OCI-LY3 (cell line): Measurements from ENCODE around the gene PWP1.

Experiments
- EZH2phosphoT487 ChIP-seq: fragments of 200-600 bp; shearing (Covaris generic); IDR thresholded peaks from 2 replicates; pipeline ENCODE4 v1.6.1; 2018; ENCODE audit warnings: antibody characterized with exemption, mixed run types, low read depth
- TF ChIP-seq, protein P1 (sequence below): fragments of 200-600, 300-600 bp; sonication (generic); IDR thresholded peaks from 2 replicates; pipeline ENCODE4 v1.5.1; 2014; ENCODE audit warnings: antibody characterized with exemption, low read length, low read depth

DNA sequence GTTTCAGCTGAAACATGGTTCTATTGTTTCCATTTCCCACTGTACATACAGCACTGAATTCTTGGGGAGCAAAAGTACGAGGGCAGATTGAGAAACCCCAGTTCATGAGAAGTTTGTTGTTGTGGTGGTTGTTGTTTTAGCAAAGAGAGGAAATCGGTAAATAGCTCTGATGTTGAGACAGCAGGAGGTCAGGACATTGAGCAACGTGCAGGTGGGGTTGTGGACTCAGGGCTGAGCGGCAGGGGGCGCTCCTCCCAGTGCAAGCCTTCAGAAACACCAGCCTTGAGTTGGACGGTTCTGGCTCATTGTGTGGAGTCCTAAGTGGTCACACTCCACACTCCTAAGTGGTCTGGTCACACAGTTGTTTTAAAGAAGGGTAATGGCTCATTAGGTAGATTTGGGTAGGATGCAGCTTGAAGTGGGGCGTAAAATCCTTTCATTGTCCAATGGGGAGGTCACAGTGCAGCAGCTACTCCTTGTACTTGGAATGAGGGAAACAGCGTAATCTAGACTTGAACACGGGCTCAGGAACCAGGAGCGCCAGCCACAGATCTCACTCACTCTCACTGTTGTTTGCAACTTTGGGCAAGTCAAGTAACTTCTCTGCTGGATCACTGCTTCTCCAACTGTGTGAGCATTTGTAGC lies 14.5 kb upstream of the PWP1 start:
- TF ChIP-seq, protein P1, sequence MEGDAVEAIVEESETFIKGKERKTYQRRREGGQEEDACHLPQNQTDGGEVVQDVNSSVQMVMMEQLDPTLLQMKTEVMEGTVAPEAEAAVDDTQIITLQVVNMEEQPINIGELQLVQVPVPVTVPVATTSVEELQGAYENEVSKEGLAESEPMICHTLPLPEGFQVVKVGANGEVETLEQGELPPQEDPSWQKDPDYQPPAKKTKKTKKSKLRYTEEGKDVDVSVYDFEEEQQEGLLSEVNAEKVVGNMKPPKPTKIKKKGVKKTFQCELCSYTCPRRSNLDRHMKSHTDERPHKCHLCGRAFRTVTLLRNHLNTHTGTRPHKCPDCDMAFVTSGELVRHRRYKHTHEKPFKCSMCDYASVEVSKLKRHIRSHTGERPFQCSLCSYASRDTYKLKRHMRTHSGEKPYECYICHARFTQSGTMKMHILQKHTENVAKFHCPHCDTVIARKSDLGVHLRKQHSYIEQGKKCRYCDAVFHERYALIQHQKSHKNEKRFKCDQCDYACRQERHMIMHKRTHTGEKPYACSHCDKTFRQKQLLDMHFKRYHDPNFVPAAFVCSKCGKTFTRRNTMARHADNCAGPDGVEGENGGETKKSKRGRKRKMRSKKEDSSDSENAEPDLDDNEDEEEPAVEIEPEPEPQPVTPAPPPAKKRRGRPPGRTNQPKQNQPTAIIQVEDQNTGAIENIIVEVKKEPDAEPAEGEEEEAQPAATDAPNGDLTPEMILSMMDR = peak; percentile 79
- no peak for TF ChIP-seq EZH2phosphoT487
